ENCODE data around the gene OTOS.

DNA sequence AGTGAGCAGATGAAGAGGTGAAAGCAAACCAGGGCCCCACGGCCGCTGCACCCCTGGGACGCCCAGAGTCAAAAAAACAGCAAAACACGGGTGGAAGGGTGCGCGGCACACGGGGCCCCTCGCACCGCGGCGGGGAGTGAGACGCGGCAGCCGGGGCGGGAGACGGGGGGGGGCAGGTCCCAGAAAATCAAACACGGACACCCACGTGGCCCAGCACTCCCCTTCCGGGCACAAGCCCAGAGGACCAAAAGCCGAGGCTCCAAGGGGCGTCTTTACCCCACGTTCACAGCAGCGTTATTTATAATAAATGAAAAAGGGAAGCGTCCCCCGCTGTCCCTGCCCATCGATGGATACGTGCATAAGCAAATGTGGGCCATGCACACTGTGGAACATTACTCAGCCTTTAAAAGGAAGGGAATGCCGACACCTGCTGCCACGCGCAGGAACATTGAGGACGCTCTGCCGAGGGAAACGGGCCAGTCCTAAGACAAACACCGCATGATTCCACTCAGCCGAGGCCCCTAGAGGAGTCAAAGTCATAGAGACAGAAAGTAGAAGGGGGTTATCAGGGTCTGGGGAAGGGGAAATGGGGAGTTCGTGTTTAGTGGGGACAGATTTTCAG, 3.7 kb downstream of the OTOS start:
- TF ChIP-seq EZH2 (IDR thresholded peaks at IDR 0.05; ENCODE audit: borderline replicate concordance, insufficient read depth, low read length, poor library complexity, severe bottlenecking) (no peak), MXI1 (conservative IDR thresholded peaks at IDR 0.05; ENCODE audit: poor library complexity, severe bottlenecking) (no peak)
- TF ChIP-seq, protein P1, sequence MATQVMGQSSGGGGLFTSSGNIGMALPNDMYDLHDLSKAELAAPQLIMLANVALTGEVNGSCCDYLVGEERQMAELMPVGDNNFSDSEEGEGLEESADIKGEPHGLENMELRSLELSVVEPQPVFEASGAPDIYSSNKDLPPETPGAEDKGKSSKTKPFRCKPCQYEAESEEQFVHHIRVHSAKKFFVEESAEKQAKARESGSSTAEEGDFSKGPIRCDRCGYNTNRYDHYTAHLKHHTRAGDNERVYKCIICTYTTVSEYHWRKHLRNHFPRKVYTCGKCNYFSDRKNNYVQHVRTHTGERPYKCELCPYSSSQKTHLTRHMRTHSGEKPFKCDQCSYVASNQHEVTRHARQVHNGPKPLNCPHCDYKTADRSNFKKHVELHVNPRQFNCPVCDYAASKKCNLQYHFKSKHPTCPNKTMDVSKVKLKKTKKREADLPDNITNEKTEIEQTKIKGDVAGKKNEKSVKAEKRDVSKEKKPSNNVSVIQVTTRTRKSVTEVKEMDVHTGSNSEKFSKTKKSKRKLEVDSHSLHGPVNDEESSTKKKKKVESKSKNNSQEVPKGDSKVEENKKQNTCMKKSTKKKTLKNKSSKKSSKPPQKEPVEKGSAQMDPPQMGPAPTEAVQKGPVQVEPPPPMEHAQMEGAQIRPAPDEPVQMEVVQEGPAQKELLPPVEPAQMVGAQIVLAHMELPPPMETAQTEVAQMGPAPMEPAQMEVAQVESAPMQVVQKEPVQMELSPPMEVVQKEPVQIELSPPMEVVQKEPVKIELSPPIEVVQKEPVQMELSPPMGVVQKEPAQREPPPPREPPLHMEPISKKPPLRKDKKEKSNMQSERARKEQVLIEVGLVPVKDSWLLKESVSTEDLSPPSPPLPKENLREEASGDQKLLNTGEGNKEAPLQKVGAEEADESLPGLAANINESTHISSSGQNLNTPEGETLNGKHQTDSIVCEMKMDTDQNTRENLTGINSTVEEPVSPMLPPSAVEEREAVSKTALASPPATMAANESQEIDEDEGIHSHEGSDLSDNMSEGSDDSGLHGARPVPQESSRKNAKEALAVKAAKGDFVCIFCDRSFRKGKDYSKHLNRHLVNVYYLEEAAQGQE (IDR thresholded peaks at IDR 0.05; ENCODE audit: borderline replicate concordance): no peak
- TF ChIP-seq, protein P2, sequence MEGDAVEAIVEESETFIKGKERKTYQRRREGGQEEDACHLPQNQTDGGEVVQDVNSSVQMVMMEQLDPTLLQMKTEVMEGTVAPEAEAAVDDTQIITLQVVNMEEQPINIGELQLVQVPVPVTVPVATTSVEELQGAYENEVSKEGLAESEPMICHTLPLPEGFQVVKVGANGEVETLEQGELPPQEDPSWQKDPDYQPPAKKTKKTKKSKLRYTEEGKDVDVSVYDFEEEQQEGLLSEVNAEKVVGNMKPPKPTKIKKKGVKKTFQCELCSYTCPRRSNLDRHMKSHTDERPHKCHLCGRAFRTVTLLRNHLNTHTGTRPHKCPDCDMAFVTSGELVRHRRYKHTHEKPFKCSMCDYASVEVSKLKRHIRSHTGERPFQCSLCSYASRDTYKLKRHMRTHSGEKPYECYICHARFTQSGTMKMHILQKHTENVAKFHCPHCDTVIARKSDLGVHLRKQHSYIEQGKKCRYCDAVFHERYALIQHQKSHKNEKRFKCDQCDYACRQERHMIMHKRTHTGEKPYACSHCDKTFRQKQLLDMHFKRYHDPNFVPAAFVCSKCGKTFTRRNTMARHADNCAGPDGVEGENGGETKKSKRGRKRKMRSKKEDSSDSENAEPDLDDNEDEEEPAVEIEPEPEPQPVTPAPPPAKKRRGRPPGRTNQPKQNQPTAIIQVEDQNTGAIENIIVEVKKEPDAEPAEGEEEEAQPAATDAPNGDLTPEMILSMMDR (IDR thresholded peaks at IDR 0.05; ENCODE audit: poor library complexity, severe bottlenecking): no peak

All from neural cell (in vitro differentiated cells).